Superior temporal gyrus (tissue), 1 donor: ENCODE data around the gene PPP3CA.

Source experiments
- DNase-seq: peaks from one replicate; pipeline ENCODE4 v3.0.0-alpha.2; 2016; ENCODE audit errors: extremely low spot score

Gene PPP3CA

GRCh38 chr4:101331017-101331416 is 16.3 kb downstream of the PPP3CA start:
- no peak for DNase-seq

GRCh38 chr4:101329592-101329991 is 17.7 kb downstream of the PPP3CA start:
- no peak for DNase-seq

GRCh38 chr4:101328063-101328602 is 19.2 kb downstream of the PPP3CA start:
- DNase-seq: no peak

- no peak for DNase-seq
Measured at GRCh38 chr4:101326576-101326975, 20.8 kb downstream of the PPP3CA start.

- DNase-seq: no peak
Measured at GRCh38 chr4:101322743-101323142, 24.6 kb downstream of the PPP3CA start.

- DNase-seq: no peak
Measured at GRCh38 chr4:101321481-101322042, 25.8 kb downstream of the PPP3CA start.

GRCh38 chr4:101315786-101316185 is 31.5 kb downstream of the PPP3CA start:
- DNase-seq: no peak

- no peak for DNase-seq
Measured at GRCh38 chr4:101315041-101315440, 32.3 kb downstream of the PPP3CA start.

- DNase-seq: no peak
Measured at GRCh38 chr4:101309925-101310324, 37.4 kb downstream of the PPP3CA start.

GRCh38 chr4:101307899-101308298 is 39.4 kb downstream of the PPP3CA start:
- DNase-seq: no peak

- no peak for DNase-seq
Measured at GRCh38 chr4:101306764-101307615, 40.3 kb downstream of the PPP3CA start.

GRCh38 chr4:101306225-101306624 is 41.1 kb downstream of the PPP3CA start:
- no peak for DNase-seq

- DNase-seq: peak; percentile 80
Measured at GRCh38 chr4:101304916-101305315, 42.4 kb downstream of the PPP3CA start.

GRCh38 chr4:101299899-101300540 is 47.3 kb downstream of the PPP3CA start:
- DNase-seq: no peak

- DNase-seq: no peak
Measured at GRCh38 chr4:101299021-101299420, 48.3 kb downstream of the PPP3CA start.

- no peak for DNase-seq
Measured at GRCh38 chr4:101295691-101296090, 51.6 kb downstream of the PPP3CA start.

GRCh38 chr4:101294597-101294996 is 52.7 kb downstream of the PPP3CA start:
- no peak for DNase-seq

GRCh38 chr4:101292901-101293300 is 54.4 kb downstream of the PPP3CA start:
- no peak for DNase-seq

- no peak for DNase-seq
Measured at GRCh38 chr4:101292214-101292613, 55.1 kb downstream of the PPP3CA start.

GRCh38 chr4:101291198-101291597 is 56.1 kb downstream of the PPP3CA start:
- DNase-seq: no peak

GRCh38 chr4:101290654-101291053 is 56.7 kb downstream of the PPP3CA start:
- DNase-seq: no peak

- no peak for DNase-seq
Measured at GRCh38 chr4:101289306-101289705, 58.0 kb downstream of the PPP3CA start.
